Stimulated activated CD4-positive, alpha-beta T cell treated with anti-CD3 and anti-CD28 coated beads, Interleukin-1b, Interleukin-23, amount 100 ng/mL, for 4 hours (primary cell): ENCODE data around the gene METTL8.
"Not testable (repeated sequence)": the region's sequence is repeated elsewhere in the genome, so short reads cannot be mapped to it uniquely, and the experiment has no call there.

ENCODE experiments used
- DNase-seq, 2 donors: peaks; one replicate each; pipeline ENCODE4 v3.0.0-alpha.2; 2020; ENCODE audit warnings: low read depth in 2 of 2

METTL8 gene

DNA sequence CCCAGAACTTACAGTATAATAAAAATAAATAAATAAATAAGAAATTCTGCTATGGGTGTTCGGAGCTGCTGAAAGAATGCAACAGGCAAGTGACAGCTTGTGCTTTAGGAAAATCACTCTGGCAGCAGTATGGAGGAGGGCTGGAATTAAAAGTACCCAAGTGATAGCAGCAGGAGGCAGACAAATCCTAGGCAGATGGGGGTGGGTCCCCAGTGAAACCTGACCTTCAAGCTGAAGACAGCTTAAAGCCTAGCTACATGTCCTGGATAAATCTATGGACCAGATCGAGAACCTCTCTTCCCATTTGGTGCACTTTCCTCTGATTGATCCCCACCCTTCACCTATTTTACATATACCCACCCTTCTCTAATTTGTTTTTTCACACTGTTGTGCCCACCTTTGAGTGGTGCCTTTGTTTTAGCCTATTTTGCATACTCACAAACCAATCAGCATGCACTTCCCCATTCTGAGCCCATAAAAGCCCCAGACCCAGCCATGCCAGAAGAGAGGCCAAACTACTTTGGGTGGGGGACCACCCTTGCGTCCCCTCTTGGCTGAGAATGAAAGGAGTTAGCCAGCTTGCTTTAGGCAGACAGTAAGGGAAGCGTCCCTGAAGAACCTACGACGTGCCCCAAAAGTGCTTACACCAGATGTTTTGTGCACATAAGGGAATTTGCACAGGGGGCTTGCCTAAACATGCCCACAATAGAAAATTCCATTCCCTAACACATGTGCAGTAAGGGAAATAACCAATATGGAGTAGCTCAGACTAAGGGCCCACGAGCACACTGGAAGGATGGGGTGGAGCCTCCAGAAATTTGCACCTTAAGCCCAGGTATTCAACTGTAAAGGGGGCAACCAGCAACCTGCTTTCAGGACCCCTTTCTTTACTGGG, 3.0 kb downstream of the METTL8 start:
- no peak for DNase-seq

DNA sequence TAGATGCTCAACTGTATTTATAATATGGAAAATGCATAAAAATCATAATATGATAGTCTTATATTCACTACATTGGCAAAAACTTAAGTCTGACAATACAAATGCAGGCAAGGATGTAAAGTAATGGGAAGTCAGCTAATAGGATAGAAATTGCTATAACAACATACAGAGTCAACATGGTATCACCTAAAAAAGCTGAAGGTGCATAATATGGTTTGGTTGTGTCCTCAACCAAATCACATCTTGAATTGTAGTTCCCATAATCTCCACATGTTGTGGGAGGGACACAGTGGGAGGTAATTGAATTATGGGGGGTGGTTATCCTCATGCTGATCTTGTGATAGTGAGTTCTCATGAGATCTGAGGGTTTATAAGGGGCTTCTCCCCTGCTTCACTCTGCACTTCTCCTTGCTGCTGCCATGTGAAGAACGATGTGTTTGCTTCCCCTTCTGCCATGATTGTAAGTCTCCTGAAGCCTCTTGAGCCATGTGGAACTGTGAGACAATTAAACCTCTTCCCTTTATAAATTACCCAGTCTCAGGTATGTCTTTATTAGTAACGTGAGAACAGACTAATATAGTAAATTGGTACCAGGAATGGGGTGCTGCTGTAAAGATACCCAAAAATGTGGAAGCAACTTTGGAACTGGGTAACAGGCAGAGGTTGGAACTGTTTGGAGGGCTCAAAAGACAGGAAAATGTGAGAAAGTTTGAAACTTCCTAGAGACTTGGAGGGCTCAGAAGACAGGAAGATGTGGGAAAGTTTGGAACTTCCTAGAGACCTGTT, 10.9 kb downstream of the METTL8 start:
- DNase-seq, result not testable (repeated sequence)

DNA sequence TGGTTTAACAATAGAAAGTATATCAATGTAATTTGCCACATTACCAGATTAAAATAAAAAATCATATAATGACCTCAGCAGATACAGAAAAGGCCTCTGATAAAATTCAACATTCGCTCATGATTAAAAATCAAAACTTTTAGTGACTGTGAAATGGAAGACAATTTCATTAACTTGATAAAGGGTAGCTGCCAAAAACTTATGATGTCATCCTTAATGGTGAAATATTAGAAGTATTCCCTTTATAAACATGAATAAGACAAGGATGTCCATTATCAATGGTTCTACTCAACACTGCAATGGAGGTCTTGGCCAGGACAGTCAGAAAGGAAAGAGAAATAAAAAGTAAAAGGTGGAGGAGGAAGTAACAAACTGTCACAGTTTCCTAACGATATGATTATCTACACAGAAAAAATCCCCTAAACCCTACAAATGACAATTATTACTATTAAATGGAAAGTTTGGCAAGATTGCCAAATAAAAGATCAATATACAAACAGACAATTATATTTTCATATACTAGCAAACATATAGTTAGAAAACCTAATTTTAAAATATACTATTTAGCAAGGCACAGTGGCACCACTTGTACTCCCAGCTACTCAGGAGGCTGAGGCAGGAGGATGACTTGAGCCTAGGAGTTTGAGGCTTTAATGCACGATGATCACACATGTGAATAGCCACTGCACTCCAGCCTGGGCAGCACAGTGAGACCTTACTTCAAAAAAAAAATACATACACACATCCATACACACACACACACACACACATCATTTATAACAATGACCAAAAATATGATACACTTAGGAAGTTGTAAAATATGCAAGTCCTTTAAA, 12.8 kb downstream of the METTL8 start:
- DNase-seq, result no peak

DNA sequence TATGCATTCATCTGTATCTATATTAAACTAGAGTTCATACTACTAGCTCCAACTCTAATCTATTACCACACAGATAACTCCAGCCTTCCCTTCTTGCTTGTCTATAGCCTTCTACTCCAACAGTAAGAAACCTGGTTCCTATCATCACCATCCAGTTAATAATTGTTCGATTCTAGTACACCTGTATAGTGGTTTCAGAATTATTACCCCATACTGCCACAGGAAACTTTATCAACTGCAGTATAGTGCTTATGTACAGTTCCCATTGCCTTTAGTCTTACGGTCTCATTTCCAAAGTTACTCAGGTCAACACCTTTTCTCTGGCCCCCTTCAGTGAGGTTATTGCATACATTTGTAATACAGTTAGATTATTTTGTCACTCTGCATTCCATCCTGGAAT, 14.5 kb downstream of the METTL8 start:
- no peak for DNase-seq

DNA sequence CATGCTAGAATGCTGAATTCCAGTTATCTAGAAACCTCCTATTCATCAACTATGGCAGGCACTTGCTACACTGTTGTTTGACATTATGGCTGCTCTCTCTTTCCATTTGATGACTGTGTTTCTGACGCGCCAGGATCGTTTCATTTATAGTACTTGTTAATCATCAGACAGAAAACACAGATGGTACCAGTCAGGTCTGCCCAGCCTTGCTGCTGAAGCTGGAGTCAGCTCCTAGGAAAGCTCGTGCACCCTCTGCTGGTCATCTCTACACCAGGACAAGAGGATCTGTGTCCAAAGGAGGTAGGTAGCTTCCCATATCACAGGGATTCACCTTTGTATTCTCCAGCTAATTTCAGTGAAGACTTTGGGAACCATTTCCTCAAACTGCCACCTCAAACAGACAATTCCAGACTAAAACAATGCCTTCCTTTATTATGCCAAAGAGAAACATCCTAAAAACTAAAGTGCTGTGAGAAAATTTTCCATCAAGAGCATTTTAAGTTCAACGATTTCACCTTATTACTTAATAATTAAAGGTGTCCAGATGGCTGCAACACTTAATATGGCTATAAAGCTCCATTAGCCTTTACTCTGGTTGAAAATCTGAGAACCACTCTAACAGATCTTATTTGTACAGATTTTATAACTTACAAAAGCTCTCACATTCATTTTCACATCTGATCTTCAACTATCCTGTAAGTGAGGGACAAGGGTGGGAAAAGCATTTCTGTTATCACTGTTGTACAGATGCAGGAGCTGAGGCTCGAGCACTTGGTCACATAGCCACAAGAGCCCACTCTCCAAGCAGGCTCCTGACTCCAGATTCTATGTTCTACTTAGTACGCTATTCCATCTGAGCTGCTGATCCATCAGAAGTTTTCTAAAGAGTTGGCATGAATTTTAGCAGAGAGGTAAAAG, 17.5 kb downstream of the METTL8 start:
- DNase-seq, result peak; percentile 63 to 72

DNA sequence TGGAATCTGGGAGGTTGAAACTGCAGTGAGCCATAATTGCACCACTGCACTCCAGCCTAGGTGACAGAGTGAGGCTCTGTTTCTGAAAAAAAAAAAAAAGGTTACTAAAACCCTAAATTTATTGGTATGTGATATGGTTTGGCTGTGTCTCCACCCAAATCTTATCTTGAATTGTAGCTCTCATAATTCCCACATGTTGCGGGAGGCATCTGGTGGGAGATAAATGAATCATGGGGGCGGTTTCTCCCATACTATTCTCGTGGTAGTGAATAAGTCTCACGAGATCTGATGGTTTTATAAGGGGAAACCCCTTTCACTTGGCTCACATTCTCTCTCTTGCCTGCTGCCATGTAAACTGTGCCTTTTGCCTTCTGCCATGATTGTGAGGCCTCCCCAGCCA, 19.1 kb downstream of the METTL8 start:
- DNase-seq, result not testable (repeated sequence)

DNA sequence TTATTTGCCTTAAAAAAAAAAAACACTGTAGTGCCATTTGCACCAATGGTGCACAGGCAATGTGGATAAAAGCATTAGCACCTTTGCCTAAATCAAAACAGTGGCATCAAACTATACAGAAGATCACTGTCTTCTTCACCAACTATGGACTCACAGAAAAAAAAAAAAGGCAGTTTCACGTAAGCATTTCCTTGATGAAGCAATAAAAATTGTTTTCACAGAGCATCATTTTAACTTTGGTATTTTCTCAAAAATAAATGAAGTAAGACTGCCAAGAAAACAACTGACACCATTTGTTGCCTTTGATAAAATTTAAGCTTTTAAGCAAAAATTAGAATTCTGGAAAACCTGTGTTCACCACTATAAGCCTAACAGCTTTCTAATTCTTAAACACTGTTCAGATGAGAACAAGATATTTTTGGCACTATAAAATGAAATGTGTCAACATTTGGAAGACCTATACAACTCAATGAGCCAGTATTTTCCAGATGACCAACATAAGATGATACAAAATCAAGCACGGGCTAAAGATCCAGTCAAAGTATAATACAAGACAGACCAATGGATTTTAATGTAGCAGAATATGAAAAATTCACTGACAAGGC, 21.1 kb downstream of the METTL8 start:
- DNase-seq, result no peak

DNA sequence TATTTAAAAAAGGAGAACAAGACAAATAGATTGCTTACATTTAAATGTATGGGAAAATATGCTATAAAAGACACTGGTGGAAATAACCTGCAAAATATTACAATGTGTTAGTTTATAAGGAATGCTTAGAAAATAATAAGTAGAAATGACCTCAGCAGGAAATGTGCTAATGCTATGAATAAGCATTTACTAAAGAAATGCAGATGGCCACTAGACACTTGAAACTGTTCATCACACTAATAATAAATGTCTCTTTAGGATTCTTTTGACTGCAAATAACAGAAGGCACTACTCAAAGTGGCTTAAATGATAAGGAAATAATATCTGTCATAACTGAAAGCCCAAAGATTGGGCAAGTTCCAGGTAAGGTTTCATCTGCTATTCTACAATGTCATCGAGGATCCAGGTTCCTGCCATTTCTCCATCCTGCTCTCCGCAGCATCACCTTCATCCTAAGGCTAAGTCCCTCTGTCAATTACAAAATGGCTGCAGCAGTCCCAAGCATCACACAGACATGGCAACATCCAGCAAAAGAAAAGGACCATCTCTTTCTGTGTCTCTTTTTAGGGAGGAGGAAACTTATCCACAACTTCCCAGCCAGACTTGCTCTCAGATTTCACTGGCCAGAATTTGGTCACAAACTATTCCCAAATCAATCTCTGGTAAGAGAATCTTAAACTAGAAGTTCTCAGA, 21.9 kb downstream of the METTL8 start:
- no peak for DNase-seq

DNA sequence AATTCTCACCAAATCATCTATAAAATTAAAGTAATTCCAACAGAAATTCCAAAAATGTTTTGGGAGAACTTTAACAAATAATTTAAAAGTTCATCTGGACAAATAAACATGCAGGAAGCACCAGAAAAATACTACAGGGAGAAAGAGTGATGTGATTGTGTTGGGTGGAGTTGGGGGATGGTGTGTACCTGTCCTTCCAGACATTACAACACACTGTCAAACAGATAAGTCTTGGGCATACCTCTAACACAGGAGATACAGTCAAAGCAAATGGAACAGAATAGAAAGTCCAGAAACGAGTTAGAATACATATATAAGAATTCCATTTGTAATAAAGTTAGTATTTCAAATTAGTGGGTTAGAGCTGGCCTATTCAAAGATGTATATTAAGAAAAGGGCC, 22.6 kb downstream of the METTL8 start:
- no peak for DNase-seq

DNA sequence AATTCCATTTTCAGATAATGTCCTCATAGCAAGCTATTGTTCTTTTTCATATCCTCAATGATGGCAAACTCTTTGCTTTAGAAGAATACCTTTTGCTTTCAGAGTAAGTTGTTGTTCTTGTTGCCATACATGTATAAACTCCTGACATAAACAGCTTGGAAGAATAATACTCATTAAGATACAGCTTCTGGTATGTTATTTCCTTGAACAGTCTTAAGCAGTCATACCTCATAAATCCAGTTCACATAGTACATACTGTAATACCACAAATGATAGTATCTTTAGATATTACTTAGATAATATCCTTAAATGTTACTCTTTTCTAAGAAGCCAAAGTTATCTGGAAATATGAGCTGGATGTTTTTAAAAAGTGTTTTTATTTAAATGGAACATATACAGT, 23.2 kb downstream of the METTL8 start:
- no peak for DNase-seq

DNA sequence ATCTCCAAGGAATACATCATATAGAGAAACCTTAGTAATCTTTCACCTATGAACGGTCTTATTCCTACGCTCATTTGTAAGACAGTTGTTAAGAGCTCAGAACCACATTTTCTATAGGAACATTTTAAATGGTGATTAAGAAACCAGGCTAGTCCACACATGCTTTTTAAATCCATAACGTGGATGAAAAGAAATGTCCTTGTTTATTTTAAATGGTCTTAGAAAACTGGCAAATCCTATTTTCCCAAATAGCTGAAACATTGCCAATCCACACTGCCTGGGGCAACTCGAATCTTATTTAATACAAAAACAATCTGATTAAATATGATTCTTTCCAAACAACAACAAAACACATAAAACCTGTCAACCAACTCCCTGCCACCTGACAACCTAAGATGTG, 23.7 kb downstream of the METTL8 start:
- no peak for DNase-seq

DNA sequence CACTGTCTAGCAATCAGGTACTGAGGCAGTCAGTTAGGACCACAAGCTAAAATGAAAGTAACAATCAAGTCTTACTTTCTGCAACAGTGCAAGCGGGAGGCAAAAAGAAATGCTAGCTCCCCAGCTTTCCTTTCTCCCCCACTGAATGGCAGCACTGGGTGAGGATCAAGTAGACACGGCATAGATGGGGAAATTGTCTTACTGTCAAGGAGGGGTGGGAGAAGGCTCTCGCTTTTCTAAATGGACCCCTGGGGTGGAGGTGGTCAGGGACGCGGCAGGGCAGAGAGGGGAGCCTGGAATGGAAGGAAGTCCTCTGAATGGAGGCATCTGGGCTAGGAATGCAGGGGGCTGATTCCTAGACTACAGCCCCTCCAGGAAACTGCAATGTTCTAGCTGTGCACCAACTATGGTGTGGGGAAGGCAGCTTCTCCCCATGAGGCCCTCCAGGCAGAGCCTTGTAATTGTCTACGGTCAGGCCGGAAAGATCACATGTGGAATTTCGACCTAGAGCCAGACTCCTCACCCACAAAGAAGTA, 24.3 kb downstream of the METTL8 start:
- no peak for DNase-seq

DNA sequence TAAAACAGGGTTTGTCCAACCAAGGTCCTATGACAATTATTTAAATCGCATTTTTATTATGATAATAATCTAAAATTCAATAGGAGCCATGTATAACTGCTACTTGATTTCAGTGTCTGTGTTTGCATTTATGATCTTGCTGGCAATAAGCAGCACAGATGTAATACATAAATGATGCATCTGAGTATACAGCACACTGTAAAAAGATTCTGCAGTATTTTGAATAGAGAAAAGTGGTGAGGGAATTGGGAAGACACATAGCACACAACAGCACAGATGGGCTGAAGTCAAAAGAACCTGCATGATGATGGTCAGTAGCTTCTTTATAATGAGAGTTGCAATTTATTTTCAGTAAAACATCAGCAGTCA, 26.1 kb downstream of the METTL8 start:
- DNase-seq, result no peak

DNA sequence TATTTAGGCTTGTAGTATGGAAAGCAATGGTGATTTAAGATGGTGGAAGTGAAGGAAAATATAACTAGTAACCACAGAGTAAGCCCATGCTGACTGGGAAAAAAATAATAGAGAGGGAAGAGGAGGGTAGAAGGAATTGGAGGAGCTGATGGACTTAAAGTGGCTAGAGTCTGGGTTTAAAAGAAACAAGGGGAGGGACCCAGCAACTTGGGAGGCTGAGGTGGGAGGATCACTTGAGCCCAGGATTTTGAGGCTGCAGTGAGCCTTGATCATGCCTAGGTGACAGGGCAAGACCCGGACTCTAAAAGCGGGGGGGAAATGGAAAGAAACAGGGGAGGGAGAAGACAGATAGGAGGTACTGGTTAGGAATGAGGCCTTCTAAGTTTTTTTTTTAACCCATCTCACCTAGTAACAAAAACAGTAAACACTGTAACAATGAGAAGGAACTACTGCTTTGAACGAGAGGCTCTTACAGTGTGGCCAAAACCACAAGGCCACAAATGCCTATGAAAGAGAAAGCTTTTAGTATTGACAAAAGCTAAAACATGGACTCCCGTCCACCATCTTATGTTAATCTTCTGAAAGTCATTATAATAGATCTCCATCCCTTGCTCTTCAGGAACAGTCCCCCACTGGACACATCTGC, 26.6 kb downstream of the METTL8 start:
- DNase-seq, result no peak

DNA sequence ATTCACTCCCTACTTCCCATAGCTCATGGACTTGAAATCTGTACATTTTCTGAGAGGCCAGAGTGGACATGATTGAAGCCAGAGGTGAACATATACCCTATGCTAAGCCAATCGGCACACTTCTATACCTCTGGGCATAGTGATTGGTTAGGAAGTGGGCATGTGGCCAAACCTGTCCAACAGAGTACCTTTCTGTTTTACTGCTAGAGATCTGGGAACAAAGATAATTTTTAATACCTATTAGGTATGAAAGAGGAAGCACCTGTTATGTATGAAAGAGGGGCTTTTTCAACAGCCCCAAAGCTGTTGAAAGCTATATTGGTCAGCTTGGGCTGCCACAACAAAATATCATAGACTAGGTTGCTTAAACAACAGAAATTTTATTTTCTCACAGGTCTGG, 27.7 kb downstream of the METTL8 start:
- DNase-seq, result no peak

DNA sequence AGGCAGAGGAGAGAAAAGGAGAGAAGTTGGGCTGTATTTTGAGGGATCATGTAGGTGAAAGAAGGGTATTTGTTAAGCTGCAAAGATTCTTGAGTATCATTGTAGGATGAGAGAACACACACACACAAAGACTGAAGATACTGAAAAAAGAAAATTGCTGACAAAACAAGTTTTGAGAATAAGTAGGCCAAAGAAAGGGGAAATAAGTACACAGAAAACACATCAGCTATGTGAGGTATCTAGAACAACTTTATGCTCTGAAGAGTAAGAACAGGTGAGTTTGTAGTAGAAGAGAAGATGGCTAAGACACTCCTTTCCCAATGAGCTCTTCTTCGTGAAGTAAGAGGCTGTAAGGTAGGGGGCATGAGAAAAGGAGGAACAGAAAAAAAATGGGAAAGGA, 28.2 kb downstream of the METTL8 start:
- DNase-seq, result no peak

DNA sequence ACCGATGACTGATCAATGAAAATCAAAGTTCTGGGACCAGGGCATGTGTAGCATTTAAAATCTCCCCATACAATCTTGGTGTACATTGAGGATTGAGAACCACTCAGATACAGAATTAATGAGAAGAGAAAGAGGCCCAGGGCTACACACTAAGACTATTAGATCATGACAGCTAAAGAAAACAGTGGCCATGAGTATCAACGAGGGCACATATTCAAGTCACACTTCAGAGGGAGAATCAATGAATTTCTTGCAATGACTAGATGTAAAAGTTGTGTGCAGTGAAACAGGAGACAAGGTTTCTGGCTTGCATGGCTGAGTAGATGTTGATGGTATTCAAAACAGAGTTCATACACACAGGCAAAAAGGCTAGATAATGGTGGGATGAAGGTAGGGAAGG, 29.1 kb downstream of the METTL8 start:
- DNase-seq, result no peak

DNA sequence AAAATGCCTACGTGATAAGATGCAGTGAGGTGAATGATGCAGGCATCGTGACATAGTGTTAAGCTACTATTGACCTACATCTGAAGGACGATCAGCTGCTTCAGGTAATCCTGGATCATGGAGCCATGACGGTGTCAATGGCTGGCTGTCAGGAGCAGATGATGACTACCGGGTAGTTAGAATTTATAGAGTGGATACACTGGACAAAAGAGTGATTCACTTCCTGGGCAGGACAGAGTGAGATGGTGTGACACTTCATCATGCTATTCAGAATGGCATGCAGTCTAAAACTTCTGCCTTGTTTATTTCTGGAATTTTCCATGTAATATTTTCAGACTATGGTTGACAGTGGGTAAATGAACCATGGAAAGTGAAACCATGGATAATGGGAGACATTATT, 29.5 kb downstream of the METTL8 start:
- no peak for DNase-seq

DNA sequence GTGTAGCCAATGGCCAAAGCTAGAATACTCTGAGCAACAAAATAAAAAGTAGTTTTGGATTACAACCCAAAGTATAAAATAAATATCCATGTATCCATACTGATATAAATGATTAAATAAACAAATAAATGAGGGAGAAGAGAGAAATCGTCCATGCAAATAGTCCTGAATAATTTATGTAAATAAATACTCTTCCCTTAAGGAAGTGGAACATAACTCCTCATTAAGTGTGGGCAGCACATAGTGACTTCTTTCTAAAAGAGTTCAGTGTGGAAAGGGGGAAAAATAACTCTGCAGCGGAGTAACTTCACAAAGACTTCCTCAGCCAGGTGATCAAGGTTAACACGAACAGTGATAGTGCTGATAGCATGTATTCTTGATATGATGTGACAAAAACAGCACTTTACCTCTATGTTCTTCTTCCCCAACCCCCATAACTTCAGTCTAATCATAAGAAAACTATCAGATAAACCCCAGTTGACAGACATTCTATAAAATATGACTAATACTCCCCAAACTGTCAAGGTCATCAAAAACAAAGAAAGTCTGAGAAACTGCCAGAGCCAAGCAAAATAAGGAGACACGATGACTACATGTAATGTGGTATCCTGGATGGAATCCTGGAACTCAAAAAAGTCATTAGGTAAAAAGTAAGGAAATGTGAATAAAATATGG, 30.7 kb downstream of the METTL8 start:
- no peak for DNase-seq
